SKM-1 (cell line): ENCODE data around the gene ASXL2.

Experiments used
- DNase-seq: peaks from one replicate; lab custom pipeline; 2025; ENCODE audit not compliant: unreplicated experiment; lab: John Stamatoyannopoulos, UW

Gene ASXL2

GRCh38 chr2:25808006-25808383 lies 70.3 kb downstream of the ASXL2 start:
- no peak for DNase-seq

GRCh38 chr2:25806941-25807340 lies 71.3 kb downstream of the ASXL2 start:
- no peak for DNase-seq

GRCh38 chr2:25805987-25806386 lies 72.3 kb downstream of the ASXL2 start:
- DNase-seq: no peak

GRCh38 chr2:25804338-25804737 lies 73.9 kb downstream of the ASXL2 start:
- DNase-seq: no peak

DNA sequence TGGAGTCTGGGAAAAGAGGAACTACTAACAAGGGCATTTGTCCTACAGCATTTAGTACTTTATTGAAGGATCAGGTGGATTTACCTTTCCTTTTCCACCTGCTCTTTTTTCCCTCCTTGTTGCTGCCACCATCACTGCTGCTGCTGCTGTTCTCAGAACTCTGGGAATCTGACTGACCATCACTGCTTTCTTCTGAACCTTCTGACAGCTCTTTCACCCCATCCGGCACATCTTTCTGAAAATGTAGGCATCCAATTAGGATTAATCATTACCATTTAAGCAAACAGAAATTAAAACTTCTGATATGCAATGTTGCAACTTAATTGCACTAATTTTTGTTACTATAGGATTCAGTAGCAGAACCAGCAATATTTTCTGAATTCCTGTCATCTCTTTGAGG lies 79.0 kb downstream of the ASXL2 start:
- no peak for DNase-seq

- no peak for DNase-seq
Observed at GRCh38 chr2:25797620-25798488, 80.4 kb downstream of the ASXL2 start.

DNA sequence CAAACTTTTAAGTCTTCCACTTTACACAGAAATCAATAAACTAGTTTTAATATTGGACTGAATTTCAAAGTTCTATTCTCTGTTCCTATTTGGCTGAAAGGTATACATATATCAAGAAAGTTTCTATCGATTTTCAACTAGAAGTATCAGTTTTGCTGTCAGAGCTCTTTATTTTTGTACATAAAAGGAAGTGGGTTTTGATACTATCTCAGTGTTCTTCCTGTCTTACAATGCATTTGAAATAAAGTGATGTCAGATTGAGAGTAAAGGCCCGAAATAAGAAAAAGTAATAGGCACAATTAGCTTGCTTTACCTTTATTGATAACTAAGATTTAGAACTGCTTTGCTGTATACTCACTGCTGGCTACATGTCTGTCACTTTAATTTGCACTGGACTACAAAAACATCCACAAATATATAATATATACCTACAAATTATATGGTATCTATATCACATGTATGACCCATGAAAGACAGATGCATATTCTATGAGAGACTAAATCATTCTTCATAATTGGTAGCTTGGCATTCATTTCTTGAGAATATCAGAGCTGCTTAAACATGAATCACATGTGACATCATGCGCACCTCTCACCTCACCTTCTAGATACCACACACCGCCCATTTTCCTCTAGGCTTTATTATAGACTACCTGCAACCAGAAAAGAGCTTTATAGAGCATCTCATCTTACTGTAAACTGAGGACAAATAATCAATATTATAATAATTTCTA lies 83.6 kb downstream of the ASXL2 start:
- no peak for DNase-seq

DNA sequence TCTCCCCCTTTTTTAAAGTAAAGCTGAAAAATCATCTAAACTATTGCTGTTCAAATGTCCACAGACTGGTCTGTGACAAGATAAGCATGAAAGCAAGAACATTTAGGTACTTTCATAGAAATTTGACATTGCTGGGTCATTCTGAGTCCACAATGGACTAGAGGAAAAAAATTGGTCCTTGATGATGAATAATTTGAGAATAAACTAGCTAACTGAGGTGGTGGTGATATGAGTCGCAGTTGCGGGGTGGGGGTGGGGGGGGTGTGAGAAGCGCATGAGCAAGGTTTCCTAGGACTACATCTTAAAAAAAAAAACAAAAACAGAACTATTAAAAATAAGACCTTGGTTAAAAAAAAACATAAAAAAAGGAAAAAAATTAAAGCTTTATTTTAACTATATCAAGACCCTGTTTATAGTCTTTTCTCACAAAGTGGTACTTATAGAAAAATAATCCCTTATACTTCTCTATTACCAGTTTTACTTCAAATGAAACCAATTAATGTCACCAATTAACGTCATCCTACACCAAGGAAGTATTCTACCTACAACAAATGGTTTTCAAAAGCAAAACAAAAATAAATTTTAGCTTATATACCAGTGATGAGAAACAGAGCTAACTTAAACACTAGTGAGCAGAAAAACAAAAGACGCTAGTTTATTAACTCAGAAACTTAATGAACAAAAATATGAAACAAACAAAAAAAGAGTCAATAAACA lies 88.1 kb downstream of the ASXL2 start:
- DNase-seq: no peak

GRCh38 chr2:25788457-25788856 lies 89.8 kb downstream of the ASXL2 start:
- DNase-seq: no peak

GRCh38 chr2:25787020-25787419 lies 91.3 kb downstream of the ASXL2 start:
- no peak for DNase-seq

- DNase-seq: no peak
Observed at GRCh38 chr2:25784404-25784803, 93.9 kb downstream of the ASXL2 start.

GRCh38 chr2:25777077-25777476 lies 101.2 kb downstream of the ASXL2 start:
- no peak for DNase-seq

DNA sequence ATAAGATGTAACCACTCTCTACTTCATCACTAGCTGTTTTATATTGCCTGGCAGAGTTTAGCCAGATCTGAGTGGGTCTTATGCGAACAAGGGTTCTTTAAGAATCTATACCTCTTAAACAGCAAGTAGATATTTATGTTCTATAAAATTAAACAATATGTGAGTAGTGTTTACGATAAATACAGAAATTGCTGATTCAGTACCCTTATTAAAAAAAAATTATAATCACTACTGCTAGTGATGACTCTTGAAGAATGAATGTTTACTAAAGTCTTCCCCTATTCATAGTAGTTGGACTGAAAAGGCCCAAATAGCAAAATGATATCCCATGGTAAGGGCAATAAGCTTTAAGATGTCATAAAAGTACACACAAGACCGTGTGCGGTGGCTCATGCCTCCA lies 106.2 kb downstream of the ASXL2 start:
- no peak for DNase-seq

DNA sequence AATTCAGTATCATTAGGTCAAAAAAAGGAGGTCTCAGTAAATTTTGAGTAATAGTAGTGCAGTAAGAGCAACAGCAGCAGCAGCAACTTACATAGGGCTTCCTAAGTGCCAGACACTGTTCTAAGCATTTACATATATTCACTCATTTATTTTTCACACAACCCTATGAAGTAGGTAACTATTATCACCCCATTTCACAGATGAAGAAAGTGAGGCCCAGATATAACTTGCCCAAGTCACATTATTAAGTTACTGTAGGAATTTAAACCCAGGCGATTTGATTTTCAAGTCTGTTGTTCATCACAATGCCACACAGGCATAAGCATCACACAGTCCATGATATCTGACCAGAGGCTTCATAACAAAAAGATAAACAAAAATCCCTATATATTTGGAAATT lies 114.7 kb downstream of the ASXL2 start:
- no peak for DNase-seq

DNA sequence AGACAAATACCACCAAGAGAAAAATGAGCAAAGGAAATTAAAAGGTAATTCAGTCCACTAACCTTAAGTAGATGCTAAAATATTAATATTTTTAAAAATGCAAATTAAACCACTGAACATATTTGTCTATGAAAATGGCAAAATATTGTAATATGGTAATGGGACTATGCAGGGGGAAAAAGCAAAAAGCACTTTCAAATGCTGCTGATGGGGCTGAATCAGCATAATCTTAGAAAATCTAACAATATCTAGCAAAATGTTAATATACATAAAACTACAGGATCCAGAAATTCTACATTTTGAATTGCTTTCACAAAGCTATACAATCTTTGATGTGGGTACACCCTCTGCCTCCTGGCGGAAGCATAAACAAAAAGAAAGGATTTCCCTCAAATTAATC lies 118.0 kb downstream of the ASXL2 start:
- DNase-seq: no peak

- DNase-seq: no peak
Observed at GRCh38 chr2:25758348-25758747, 119.9 kb downstream of the ASXL2 start.

GRCh38 chr2:25757906-25758305 lies 120.4 kb downstream of the ASXL2 start:
- DNase-seq: no peak

DNA sequence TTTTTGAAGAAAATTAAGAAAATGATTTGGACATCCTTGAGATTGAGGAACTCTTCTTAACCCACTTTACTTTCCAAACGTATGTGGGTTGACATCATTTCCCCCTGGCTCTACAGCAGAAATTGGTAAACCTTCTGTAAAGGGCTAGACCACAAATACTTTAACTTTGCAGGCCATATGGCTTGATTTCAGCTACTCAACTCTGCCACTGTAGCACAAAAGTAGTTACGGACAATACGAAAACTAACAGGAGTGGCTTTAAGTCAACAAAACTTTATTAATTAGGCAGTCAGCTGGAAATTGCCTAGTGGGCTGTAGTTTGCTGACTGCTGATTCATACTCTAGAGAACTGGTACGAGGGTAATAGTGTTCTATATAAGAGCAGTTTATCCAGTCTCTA lies 121.8 kb downstream of the ASXL2 start:
- peak; percentile 37 for DNase-seq

GRCh38 chr2:25749676-25750075 lies 128.6 kb downstream of the ASXL2 start:
- DNase-seq: no peak

GRCh38 chr2:25744055-25744454 lies 134.2 kb downstream of the ASXL2 start:
- DNase-seq: no peak

DNA sequence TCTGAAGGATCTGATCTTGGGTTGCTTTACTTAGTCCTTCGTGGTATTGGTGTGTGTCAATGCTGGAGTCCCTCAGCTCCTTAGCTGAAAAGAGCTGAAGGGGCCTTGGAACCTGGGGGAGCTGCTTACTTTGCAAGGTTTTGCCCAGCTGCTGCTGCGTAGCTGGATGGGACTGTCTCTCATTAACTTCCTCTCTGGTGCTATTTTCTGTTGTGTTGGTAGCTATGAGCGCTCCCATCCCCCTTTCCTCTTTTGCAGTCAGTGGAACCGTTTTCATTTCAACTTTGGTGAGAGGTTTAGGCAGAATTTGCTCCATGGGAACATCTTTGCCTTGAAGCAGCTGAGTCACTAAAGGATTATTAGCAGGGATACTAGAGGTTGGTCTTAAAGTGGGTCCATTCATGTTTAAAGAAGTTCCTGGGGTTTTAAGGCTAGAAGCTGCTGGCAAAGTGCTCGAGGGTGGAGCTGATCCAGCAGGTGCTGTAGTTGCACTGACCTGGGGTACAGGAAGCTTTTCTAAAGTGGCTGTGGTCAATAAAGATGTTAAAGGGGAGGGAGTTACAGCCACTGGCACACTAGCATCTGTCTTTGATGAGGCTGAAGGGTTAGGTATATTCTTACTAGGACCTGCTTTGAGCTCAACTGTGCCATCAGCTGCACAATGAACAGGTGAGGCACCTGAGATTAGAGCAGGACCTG lies 135.0 kb downstream of the ASXL2 start:
- DNase-seq: no peak
